Measurements from ENCODE around the gene PIGZ.

DNA sequence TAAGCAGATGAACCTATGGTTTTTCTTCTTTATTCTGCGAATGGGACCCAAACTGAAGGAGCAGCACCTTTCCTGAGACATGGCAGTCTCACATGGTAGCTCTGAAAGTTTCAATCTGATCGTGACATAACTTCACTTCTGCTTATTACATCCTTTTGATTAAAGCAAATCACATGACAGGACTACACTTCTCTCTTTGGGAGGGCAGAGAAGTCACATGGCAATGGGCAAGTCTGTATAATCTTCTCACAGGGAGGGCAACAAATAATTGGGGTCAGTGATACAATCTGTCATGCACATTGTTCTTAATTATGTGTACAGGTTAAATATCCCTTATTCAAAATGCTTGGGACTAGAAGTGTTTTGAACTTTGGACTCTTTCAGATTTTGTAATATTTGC, 47.9 kb downstream of the PIGZ start:
- TF ChIP-seq, protein P1, sequence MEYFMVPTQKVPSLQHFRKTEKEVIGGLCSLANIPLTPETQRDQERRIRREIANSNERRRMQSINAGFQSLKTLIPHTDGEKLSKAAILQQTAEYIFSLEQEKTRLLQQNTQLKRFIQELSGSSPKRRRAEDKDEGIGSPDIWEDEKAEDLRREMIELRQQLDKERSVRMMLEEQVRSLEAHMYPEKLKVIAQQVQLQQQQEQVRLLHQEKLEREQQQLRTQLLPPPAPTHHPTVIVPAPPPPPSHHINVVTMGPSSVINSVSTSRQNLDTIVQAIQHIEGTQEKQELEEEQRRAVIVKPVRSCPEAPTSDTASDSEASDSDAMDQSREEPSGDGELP (CRISPR knock-in tag; IDR thresholded peaks at IDR 0.05; ENCODE audit: borderline replicate concordance), result no peak
- TF ChIP-seq FUS (optimal IDR thresholded peaks at IDR 0.05; ENCODE audit: low read depth, low read length), result no peak
- no peak for TF ChIP-seq POLR2AphosphoS5 (IDR thresholded peaks at IDR 0.05; ENCODE audit: control insufficient read depth, insufficient read depth, low read depth, low read length)
- TF ChIP-seq TAF1 (IDR thresholded peaks at IDR 0.05; ENCODE audit: control insufficient read depth, extremely low read depth, insufficient read depth, low read length, severe bottlenecking), result no peak
- no peak for TF ChIP-seq CHD4 (IDR thresholded peaks at IDR 0.05; ENCODE audit: insufficient read depth, insufficient replicate concordance, low read depth, low read length, poor library complexity, severe bottlenecking)
